PC-9 (cell line): ENCODE data around the gene VDR. TPM values are rescaled to one million over a fixed set of nuclear protein-coding genes. Genes with fewer than 3 reads are reported as not detected.
A peak's percentile ranks its signal among the peaks of the same experiment; 100 is the strongest.

ENCODE experiments used
- BruUV-seq: library from RNA; stranded (reverse); fragments of 400-500 nt; replicated peaks from 2 replicates; lab custom pipeline; 2021; lab: Mats Ljungman, UMichigan
- CTCF ChIA-PET: fragments of 300-600 bp; sonication (Branson Sonifier 250); formaldehyde crosslinking; loops from one replicate; lab custom pipeline; 2022; ENCODE audit warnings: antibody characterized with exemption; lab: Charles Lee
- POLR2A ChIA-PET: fragments of 300-600 bp; sonication (Branson Sonifier 250); formaldehyde crosslinking; loops from one replicate; lab custom pipeline; 2022; ENCODE audit warnings: antibody characterized with exemption; ENCODE audit not compliant: unreplicated experiment; lab: Charles Lee
- DNase-seq, 2 experiments: peaks; one replicate each; pipeline versions ENCODE4 v3.0.0 to v3.0.0-alpha.2; 2015 to 2022; ENCODE audit warnings: mixed read lengths in 1 of 2
- H2AFZ ChIP-seq: fragments of 200-600 bp; sonication (generic); 2 replicates; pipeline ENCODE4 v1.8.1; 2017; ENCODE audit warnings: antibody characterized with exemption
- H3F3A ChIP-seq: fragments of 200-600 bp; sonication (generic); 2 replicates; pipeline ENCODE4 v1.8.1; 2017; ENCODE audit warnings: antibody characterized with exemption, mild to moderate bottlenecking, low read depth; ENCODE audit not compliant: insufficient read depth
- H3K27ac ChIP-seq: fragments of 200-600 bp; sonication (generic); 2 replicates; pipeline ENCODE4 v1.6.1; 2016; ENCODE audit warnings: mixed run types
- H3K27me3 ChIP-seq: fragments of 200-600 bp; sonication (generic); 2 replicates; pipeline ENCODE4 v1.6.1; 2016; ENCODE audit warnings: low read depth, mixed run types; ENCODE audit not compliant: insufficient read depth
- H3K36me3 ChIP-seq: fragments of 200-600 bp; sonication (generic); 2 replicates; pipeline ENCODE4 v1.6.1; 2016; ENCODE audit warnings: low read depth, mixed run types
- H3K4me1 ChIP-seq: fragments of 200-600 bp; sonication (generic); replicated peaks from 2 replicates; pipeline ENCODE4 v1.6.1; 2016; ENCODE audit warnings: mixed run types; ENCODE audit not compliant: insufficient read depth
- H3K4me2 ChIP-seq: fragments of 200-600 bp; sonication (generic); 2 replicates; pipeline ENCODE4 v1.6.1; 2017; ENCODE audit warnings: mixed run types
- H3K4me3 ChIP-seq: fragments of 200-600 bp; sonication (generic); 2 replicates; pipeline ENCODE4 v1.6.1; 2016; ENCODE audit warnings: mixed run types
- H3K79me2 ChIP-seq: fragments of 200-600 bp; sonication (generic); 2 replicates; pipeline ENCODE4 v1.6.1; 2017; ENCODE audit warnings: low read depth, mixed run types
- H3K9me2 ChIP-seq: fragments of 200-600 bp; sonication (generic); 2 replicates; pipeline ENCODE4 v1.8.1; 2017; ENCODE audit warnings: mild to moderate bottlenecking; ENCODE audit not compliant: insufficient read depth
- H3K9me3 ChIP-seq: fragments of 200-600 bp; sonication (generic); 2 replicates; pipeline ENCODE4 v1.8.1; 2016; ENCODE audit warnings: low read depth; ENCODE audit not compliant: insufficient read depth
- H4K20me1 ChIP-seq: fragments of 200-600 bp; sonication (generic); 2 replicates; pipeline ENCODE4 v1.8.1; 2017; ENCODE audit not compliant: insufficient read depth
- CTCF ChIP-seq: fragments of 200-600 bp; sonication (generic); conservative IDR thresholded peaks from 2 replicates; pipeline ENCODE4 v1.6.1; 2017; ENCODE audit warnings: mixed run types, antibody characterized with exemption, mild to moderate bottlenecking, moderate library complexity
- EZH2 ChIP-seq: fragments of 200-600 bp; sonication (generic); IDR thresholded peaks from 2 replicates; pipeline ENCODE4 v1.8.0; 2017; ENCODE audit warnings: antibody characterized with exemption, low read depth
- intact Hi-C: fragments of 100-400 bp; cut with micrococcal nuclease; formaldehyde crosslinking; loops from one replicate; pipeline ENCODE4 v1.10.0; 2022; ENCODE audit not compliant: unreplicated experiment
- total RNA-seq: library from RNA; stranded (reverse); gene quantifications from 2 replicates; pipeline ENCODE4 v1.2.3, GENCODE V29; 2021

Gene VDR
- total RNA-seq, 1 experiment from 2014 or later, result 12.3 TPM

- peak in 1 of 2 experiments; percentile 66 for DNase-seq
- Histone ChIP-seq H3K4me1 (peaks cover 76% of the 10 kb centered on the region), H3K36me3 (no peaks in the 10 kb centered on the region), H3K9me3 (no peaks in the 10 kb centered on the region), H3K4me2 (peak overlapping the region; percentile 90), H3K79me2 (peaks cover 55% of the 10 kb centered on the region), H4K20me1 (peaks cover 3% of the 10 kb centered on the region; the same call in 1 of the 2 replicates), H3K9me2 (no peaks in the 10 kb centered on the region), H3F3A (peaks cover 39% of the 10 kb centered on the region), H3K27me3 (no peaks in the 10 kb centered on the region), H2AFZ (0 out of 2 replicates have a peak overlapping the region, but pooled peaks have one; percentile 26), H3K27ac (no peak overlapping the region), H3K4me3 (peak overlapping the region; percentile 95)
- peak; percentile 42; the same call in 1 of the 2 replicates for TF ChIP-seq CTCF
- TF ChIP-seq EZH2, result no peak
- BruUV-seq, result no TSS peak
- intact Hi-C loops, result no loop called here
- POLR2A ChIA-PET, result interaction anchor here (0.9 to 1.2 kb wide), 2 partner anchors 17 to 64 kb away, joined by 3 to 13 read pairs; no protein-coding TSS in a partner anchor
- CTCF ChIA-PET, result interaction anchor here (0.6 to 0.7 kb wide), 2 partner anchors 18 to 303 kb away, joined by 3 read pairs; no protein-coding TSS in a partner anchor
These were observed 85.5 kb downstream of the VDR start for GRCh38 chr12:47819138-47819895.

GRCh38 chr12:47818467-47819137 is 86.2 kb downstream of the VDR start:
- H4K20me1 ChIP-seq, result peaks cover 3% of the 10 kb centered on the region; the same call in 1 of the 2 replicates
- H3K36me3 ChIP-seq, result no peaks in the 10 kb centered on the region
- H3K4me1 ChIP-seq, result peaks cover 76% of the 10 kb centered on the region
- no peak overlapping the region for H3K27ac ChIP-seq
- no peaks in the 10 kb centered on the region for H3K27me3 ChIP-seq
- H2AFZ ChIP-seq, result 0 out of 2 replicates have a peak overlapping the region, but pooled peaks have one; percentile 26
- intact Hi-C loops, result no loop called here
- H3K4me3 ChIP-seq, result peak overlapping the region; percentile 95
- CTCF ChIA-PET, result interaction anchor here (0.6 kb wide), 1 partner anchor 304 kb away, joined by 3 read pairs; no protein-coding TSS in a partner anchor
- H3F3A ChIP-seq, result peaks cover 45% of the 10 kb centered on the region
- POLR2A ChIA-PET, result interaction anchor here (0.5 to 1.2 kb wide), 2 partner anchors 17 to 41 kb away, joined by 3 to 13 read pairs; no protein-coding TSS in a partner anchor
- peaks cover 62% of the 10 kb centered on the region for H3K79me2 ChIP-seq
- DNase-seq, result no peak
- no TSS peak for BruUV-seq
- H3K9me2 ChIP-seq, result no peaks in the 10 kb centered on the region
- TF ChIP-seq EZH2, result no peak
- no peak for TF ChIP-seq CTCF
- peak overlapping the region; percentile 90 for H3K4me2 ChIP-seq
- H3K9me3 ChIP-seq, result no peaks in the 10 kb centered on the region

GRCh38 chr12:47818007-47818376 is 86.8 kb downstream of the VDR start:
- intact Hi-C loops, result no loop called here
- TSS peak; percentile 24 for BruUV-seq
- ChIA-PET POLR2A (interaction anchor here (0.5 kb wide), 1 partner anchor 41 kb away, joined by 3 read pairs; no protein-coding TSS in a partner anchor), CTCF (no interaction called here)
- Histone ChIP-seq H3K4me1 (peaks cover 76% of the 10 kb centered on the region), H3K36me3 (no peaks in the 10 kb centered on the region), H3F3A (peaks cover 46% of the 10 kb centered on the region), H4K20me1 (peaks cover 3% of the 10 kb centered on the region; the same call in 1 of the 2 replicates), H3K9me3 (no peaks in the 10 kb centered on the region), H3K27ac (no peak overlapping the region), H2AFZ (no peak overlapping the region), H3K4me3 (peak overlapping the region; percentile 95; the same call in 1 of the 2 replicates), H3K4me2 (peak overlapping the region; percentile 90), H3K79me2 (peaks cover 67% of the 10 kb centered on the region), H3K9me2 (no peaks in the 10 kb centered on the region), H3K27me3 (no peaks in the 10 kb centered on the region)
- DNase-seq, result no peak
- TF ChIP-seq CTCF (no peak), EZH2 (no peak)
